Heart left ventricle (tissue), 16 donors: ENCODE measurements around the gene CRYZL1. TPM values are rescaled to one million over a fixed set of nuclear protein-coding genes. Genes with fewer than 3 reads are reported as not detected.

ENCODE experiments used
- ATAC-seq, 4 donors: fragments of 200-7000 bp; cut with Tn5 transposase; one replicate each; pipeline ENCODE4 v1.9.1; 2020 to 2022; ENCODE audit warnings: moderate library complexity in 4 of 4, mild to moderate bottlenecking in 3 of 4, moderate number of reproducible peaks in 1 of 4
- DNase-seq, 5 donors: peaks; one replicate each; pipeline ENCODE4 v3.0.0-alpha.2; 2020
- H3K27ac ChIP-seq, 12 donors: fragments of 200-600 bp; sonication (generic) in 4 of 12; one replicate each; pipeline versions ENCODE4 v1.5.0 to v1.8.0; 2016 to 2022; ENCODE audit warnings: mild to moderate bottlenecking in 2 of 12
- H3K27me3 ChIP-seq, 9 donors: fragments of 200-600 bp; sonication (generic) in 2 of 9; one replicate each; pipeline versions ENCODE4 v1.5.1 to v1.8.0; 2016 to 2022; ENCODE audit warnings: mild to moderate bottlenecking in 3 of 9
- H3K36me3 ChIP-seq, 9 donors: fragments of 200-600 bp; sonication (generic) in 2 of 9; one replicate each; pipeline versions ENCODE4 v1.5.0 to v1.8.0; 2018 to 2022; ENCODE audit warnings: mild to moderate bottlenecking in 2 of 9
- H3K4me1 ChIP-seq, 12 donors: fragments of 200-600 bp; sonication (generic) in 4 of 12; one replicate each; pipeline versions ENCODE4 v1.5.0 to v1.8.0; 2016 to 2022; ENCODE audit warnings: mild to moderate bottlenecking in 3 of 12
- H3K4me3 ChIP-seq, 12 donors: fragments of 200-600 bp; sonication (generic) in 4 of 12; one replicate each; pipeline versions ENCODE4 v1.5.0 to v1.8.0; 2017 to 2022; ENCODE audit warnings: mild to moderate bottlenecking in 9 of 12, moderate library complexity in 4 of 12
- H3K9me3 ChIP-seq, 12 donors: fragments of 200-600 bp; sonication (generic) in 4 of 12; one replicate each; pipeline versions ENCODE4 v1.5.0 to v1.8.0; 2016 to 2022; ENCODE audit warnings: mild to moderate bottlenecking in 1 of 12
- CTCF ChIP-seq, 12 donors: fragments of 200-600 bp; sonication (generic) in 4 of 12; IDR thresholded peaks; one replicate each; pipeline versions ENCODE4 v1.5.0 to v1.8.0; 2018 to 2022; ENCODE audit warnings: antibody characterized with exemption in 12 of 12, mild to moderate bottlenecking in 5 of 12
- POLR2A ChIP-seq, 2 donors: fragments of 450-650 bp; IDR thresholded peaks; one replicate each; pipeline ENCODE4 v1.6.1; 2017; ENCODE audit warnings: antibody characterized with exemption in 2 of 2, mild to moderate bottlenecking in 2 of 2, moderate library complexity in 2 of 2
- WGBS, 4 donors: extraction: QIAGEN DNeasy Blood & Tissue Kit in 2 of 4; methylation state at CpG; one replicate each; pipeline versions ENCODE4 v1.1.5 to v1.1.7; 2013 to 2018; 5-methylcytosine and 5-hydroxymethylcytosine counted together
- intact Hi-C, 10 donors: fragments of 100-400 bp; cut with DNase I; formaldehyde crosslinking; loops; one replicate each; pipeline versions ENCODE4 v1.11.1 to v1.14.2; 2022
- polyA plus RNA-seq, 2 donors: library from polyadenylated mRNA; stranded (reverse); fragments of 200-250 nt; gene quantifications; one replicate each; pipeline ENCODE4 v1.2.3, GENCODE V29; 2013
- total RNA-seq, 9 donors: library from RNA; depleted of rRNA in 2 of 9; stranded (reverse); fragments of >200 nt in 2 of 9; fragmentation: NEBNext Ultra II Directional in 3 of 9; extraction: Animal tissue kit (Norgen Biotek cat#: 25700) in 3 of 9; gene quantifications; one replicate each; pipeline versions ENCODE4 v1.1.0 to v1.2.4, GENCODE V29; 2016 to 2023
- donor health status: ischemic (EF 13 %, LVEDD 7.1; RV severe dilation, severe dysfunction).
- donor health status: healthy with polysubstance abuse.
- donor health status: DM: no; HTN: yes; CAD: no.
- donor health status: DM: no; HTN: no; CAD: no.
- donor health status: ischemic (EF 25% LVEDD 6.9; RV normal size, moderate dysfunction).
- donor health status: ischemic (EF 25% LVEDD 5.7; RV mildly dilated, moderate dysfunction).
- donor health status: healthy.
- donor health status: DM: yes; HTN: yes; CAD: no.
- donor health status: ischemic (EF 35%, LVEDD 5.7; RV mildly dilated, moderate dysfunction).
- donor health status: nonischemic (EF 11% LVEDD 7.7; RV severe dilation, severe dysfunction).
- donor health status: DM: yes; HTN: yes; CAD: no.
- donor health status: PGD.
- donor health status: ischemic (EF 29% LVEDD 5.4; RV normal size, mild dysfunction).
- donor health status: nonischemic (EF 23%, LVEDD 6.1; RV moderate dilation, normal function).

CRYZL1 gene
- total and polyA plus RNA-seq, 11 donors: 15.2 to 33.8 (median 25.1) TPM

DNA sequence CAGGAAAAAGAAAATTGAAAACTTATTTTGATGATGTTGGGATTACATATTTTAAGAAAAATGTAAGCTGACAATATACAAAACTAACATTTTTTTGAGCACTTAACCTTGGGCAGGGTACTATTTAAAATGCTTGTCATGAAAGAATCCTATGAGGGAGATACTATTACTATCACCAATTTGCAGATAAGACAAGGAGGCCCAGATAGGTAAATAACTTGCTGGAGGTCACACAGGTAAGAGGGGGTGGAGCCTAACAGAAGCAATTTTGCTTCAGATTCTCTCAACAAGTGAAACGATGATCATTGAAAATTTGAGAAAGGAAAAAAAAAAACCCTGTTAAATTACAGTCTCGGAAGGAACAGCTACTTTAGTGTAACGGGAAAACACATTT, 100.8 kb downstream of the CRYZL1 start:
- peak overlapping the region in 4 of 12 donors; percentile 75 to 94 (median 86) for H3K4me3 ChIP-seq
- no peak for ATAC-seq

DNA sequence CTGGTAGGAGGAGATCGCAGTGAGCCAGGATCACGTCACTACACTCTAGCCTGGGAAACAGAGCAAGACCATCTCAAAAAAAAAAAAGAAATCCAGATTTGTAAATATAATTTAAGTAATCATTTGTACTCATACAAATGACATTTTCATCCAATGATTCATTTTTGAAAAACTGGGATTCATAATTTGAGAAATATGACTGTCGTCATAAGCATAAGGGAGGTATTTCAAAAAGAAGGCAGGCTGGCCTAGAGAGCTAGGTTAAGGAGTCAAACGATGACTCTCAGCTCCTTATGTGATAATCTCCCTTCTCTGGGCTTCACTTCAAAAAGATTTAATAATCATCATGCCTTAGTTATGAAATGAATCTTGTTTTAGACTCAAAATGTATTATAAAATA, 101.9 kb downstream of the CRYZL1 start:
- ATAC-seq: no peak
- Histone ChIP-seq H3K4me3 (no peak overlapping the region), H3K4me1 (peaks cover 0 to 23% (median 16%) of the 10 kb centered on the region in 12 donors), H3K27ac (no peak overlapping the region), H3K36me3 (peaks cover 0 to 47% (median 44%) of the 10 kb centered on the region in 9 donors), H3K27me3 (no peaks in the 10 kb centered on the region), H3K9me3 (no peaks in the 10 kb centered on the region)
- WGBS, 4 donors: 81 to 84% (median 82%) methylated on average over 4 of the region's 4 CpGs
- TF ChIP-seq POLR2A (IDR thresholded peaks at IDR 0.05) (no peak), CTCF (IDR thresholded peaks at IDR 0.05) (no peak)
- intact Hi-C loops: loop anchor here in 5 of 10 donors (5.0 to 10.0 kb wide), 5 partner anchors 47 to 62 kb away; partner anchors contain the start of genes DONSON (in 3 of the 5), DNAJC28 (in 1 of the 5) and TMEM50B (in 1 of the 5)
- no peak for DNase-seq

More for the DNA sequence above, 100.8 kb downstream of the CRYZL1 start:
- peaks cover 0 to 36% (median 33%) of the 10 kb centered on the region in 9 donors for H3K36me3 ChIP-seq
- H3K27ac ChIP-seq: peak overlapping the region in 5 of 12 donors; percentile 99 to 100 (median 99)
- no peaks in the 10 kb centered on the region for H3K9me3 ChIP-seq
- H3K27me3 ChIP-seq: no peaks in the 10 kb centered on the region
- H3K4me1 ChIP-seq: peaks cover 3 to 33% (median 27%) of the 10 kb centered on the region in 12 donors
- no peak for TF ChIP-seq CTCF (IDR thresholded peaks at IDR 0.05)
- no peak for TF ChIP-seq POLR2A (IDR thresholded peaks at IDR 0.05)
- 79 to 86% (median 80%) methylated on average over 3 of the region's 3 CpGs for WGBS, 4 donors
- intact Hi-C loops: loop anchor here in 5 of 10 donors (5.0 to 10.0 kb wide), 5 partner anchors 47 to 63 kb away; partner anchors contain the start of genes DONSON (in 3 of the 5), DNAJC28 (in 1 of the 5) and TMEM50B (in 1 of the 5)
- DNase-seq: no peak

Other genes with a start within 250 kb of the CRYZL1 start
- 10 to 100 TPM; 25.1 to 83.3 (median 35.7) TPM for gene IFNGR2, start 238.3 kb downstream of the CRYZL1 start, total RNA-seq
- gene IFNGR2, start 238.3 kb downstream of the CRYZL1 start, polyA plus RNA-seq: 10 to 100 TPM; 25.1 to 27.3 TPM
- gene TMEM50B, start 161.8 kb downstream of the CRYZL1 start, total RNA-seq: 10 to 100 TPM; 23.5 to 44.2 (median 31.2) TPM
- 10 to 100 TPM; 26.5 to 47.4 TPM for gene TMEM50B, start 161.8 kb downstream of the CRYZL1 start, polyA plus RNA-seq
- gene DNAJC28, start 150.0 kb downstream of the CRYZL1 start, total RNA-seq: 10 to 100 TPM in 1 of 9 donors, 1 to 10 TPM in 8; 2.5 to 10.3 (median 6.6) TPM
- 1 to 10 TPM; 3.1 to 5.8 TPM for gene DNAJC28, start 150.0 kb downstream of the CRYZL1 start, polyA plus RNA-seq
- gene GART, start 99.6 kb downstream of the CRYZL1 start, total RNA-seq: 10 to 100 TPM; 35.7 to 53.1 (median 40.7) TPM
- 10 to 100 TPM in 1 of 2 donors, 1 to 10 TPM in 1; 9.0 to 48.6 TPM for gene GART, start 99.6 kb downstream of the CRYZL1 start, polyA plus RNA-seq
- gene SON, start 98.7 kb downstream of the CRYZL1 start, total RNA-seq: 100 to 1,000 TPM in 8 of 9 donors, 10 to 100 TPM in 1; 90.7 to 201 (median 134) TPM
- 10 to 100 TPM; 78.0 to 99.6 TPM for gene SON, start 98.7 kb downstream of the CRYZL1 start, polyA plus RNA-seq
- gene DONSON, start 53.1 kb downstream of the CRYZL1 start, total RNA-seq: 1 to 10 TPM; 4.0 to 9.3 (median 5.4) TPM
- gene DONSON, start 53.1 kb downstream of the CRYZL1 start, polyA plus RNA-seq: 10 to 100 TPM in 1 of 2 donors, 1 to 10 TPM in 1; 5.8 to 18.6 TPM
- gene ITSN1, start 760 bp upstream of the CRYZL1 start, total RNA-seq: 10 to 100 TPM; 22.8 to 51.5 (median 42.3) TPM
- 10 to 100 TPM; 17.2 to 25.9 TPM for gene ITSN1, start 760 bp upstream of the CRYZL1 start, polyA plus RNA-seq